ENCODE data around the gene UNC13D. TPM values are rescaled to one million over a fixed set of nuclear protein-coding genes. Genes with fewer than 3 reads are reported as not detected.

Gene UNC13D
- total and polyA plus RNA-seq, 4 donors: 56.6 to 110 (median 73.2) TPM

GRCh38 chr17:75808549-75808904, 35.7 kb downstream of the UNC13D start:
- TF ChIP-seq CTCF (IDR thresholded peaks at IDR 0.05; ENCODE audit: control extremely low read depth, extremely low read depth): no peak
- WGBS, 2 donors: 85 to 86% methylated on average over 4 of the region's 4 CpGs
- peak overlapping the region in 1 of 2 donors; percentile 89 for H3K27ac ChIP-seq (ENCODE audit: low read depth in 1 of 2, low read length in 1 of 2)
- peaks cover 3 to 34% (median 25%) of the 10 kb centered on the region in 4 donors for H3K36me3 ChIP-seq (ENCODE audit: control insufficient read depth in 4 of 4, insufficient read depth in 4 of 4, low read length in 4 of 4)
- no peak overlapping the region for H3K9ac ChIP-seq (ENCODE audit: insufficient read depth in 1 of 2, low read length in 2 of 2)
- no peaks in the 10 kb centered on the region for H3K9me3 ChIP-seq (ENCODE audit: control insufficient read depth in 4 of 4, insufficient read depth in 3 of 4, low read length in 3 of 4)
- H3K27me3 ChIP-seq (ENCODE audit: control insufficient read depth in 3 of 3, insufficient read depth in 3 of 3, low read length in 2 of 3): no peaks in the 10 kb centered on the region
- peaks cover 0 to 12% (median 0%) of the 10 kb centered on the region in 5 donors for H3K4me1 ChIP-seq (ENCODE audit: control insufficient read depth in 5 of 5, insufficient read depth in 5 of 5, low read length in 5 of 5)
- no peak for DNase-seq
- no peak overlapping the region for H3K4me3 ChIP-seq
- no peak for ATAC-seq (ENCODE audit: insufficient read depth, low FRiP score)

- no peak overlapping the region for H3K9ac ChIP-seq (ENCODE audit: insufficient read depth in 1 of 2, low read length in 2 of 2)
- H3K4me1 ChIP-seq (ENCODE audit: control insufficient read depth in 5 of 5, insufficient read depth in 5 of 5, low read length in 5 of 5): peaks cover 0 to 12% (median 0%) of the 10 kb centered on the region in 5 donors
- H3K9me3 ChIP-seq (ENCODE audit: control insufficient read depth in 4 of 4, insufficient read depth in 3 of 4, low read length in 3 of 4): no peaks in the 10 kb centered on the region
- 91 to 93% methylated on average over 3 of the region's 3 CpGs for WGBS, 2 donors
- TF ChIP-seq CTCF (IDR thresholded peaks at IDR 0.05; ENCODE audit: control extremely low read depth, extremely low read depth): no peak
- H3K27ac ChIP-seq (ENCODE audit: low read depth in 1 of 2, low read length in 1 of 2): peak overlapping the region in 1 of 2 donors; percentile 89
- no peaks in the 10 kb centered on the region for H3K27me3 ChIP-seq (ENCODE audit: control insufficient read depth in 3 of 3, insufficient read depth in 3 of 3, low read length in 2 of 3)
- no peak for ATAC-seq (ENCODE audit: insufficient read depth, low FRiP score)
- DNase-seq: no peak
- no peak overlapping the region for H3K4me3 ChIP-seq
- H3K36me3 ChIP-seq (ENCODE audit: control insufficient read depth in 4 of 4, insufficient read depth in 4 of 4, low read length in 4 of 4): peaks cover 3 to 30% (median 19%) of the 10 kb centered on the region in 4 donors
Observed at GRCh38 chr17:75807861-75808260, 36.3 kb downstream of the UNC13D start.

- peaks cover 0 to 12% (median 0%) of the 10 kb centered on the region in 5 donors for H3K4me1 ChIP-seq (ENCODE audit: control insufficient read depth in 5 of 5, insufficient read depth in 5 of 5, low read length in 5 of 5)
- H3K36me3 ChIP-seq (ENCODE audit: control insufficient read depth in 4 of 4, insufficient read depth in 4 of 4, low read length in 4 of 4): peaks cover 0 to 21% (median 12%) of the 10 kb centered on the region in 4 donors
- 85 to 90% methylated on average over 4 of the region's 4 CpGs for WGBS, 2 donors
- no peak overlapping the region for H3K9ac ChIP-seq (ENCODE audit: insufficient read depth in 1 of 2, low read length in 2 of 2)
- H3K9me3 ChIP-seq (ENCODE audit: control insufficient read depth in 4 of 4, insufficient read depth in 3 of 4, low read length in 3 of 4): no peaks in the 10 kb centered on the region
- DNase-seq: no peak
- ATAC-seq (ENCODE audit: insufficient read depth, low FRiP score): no peak
- H3K4me3 ChIP-seq: no peak overlapping the region
- no peaks in the 10 kb centered on the region for H3K27me3 ChIP-seq (ENCODE audit: control insufficient read depth in 3 of 3, insufficient read depth in 3 of 3, low read length in 2 of 3)
- H3K27ac ChIP-seq (ENCODE audit: low read depth in 1 of 2, low read length in 1 of 2): peak overlapping the region; percentile 5 to 22
- no peak for TF ChIP-seq CTCF (IDR thresholded peaks at IDR 0.05; ENCODE audit: control extremely low read depth, extremely low read depth)
Observed at GRCh38 chr17:75806822-75807500, 37.2 kb downstream of the UNC13D start.
